RWPE2 (cell line): ENCODE data around the gene HCAR1.
"Not testable (repeated sequence)": the region's sequence is repeated elsewhere in the genome, so short reads cannot be mapped to it uniquely, and the experiment has no call there.

Experiments used
- ATAC-seq: fragments of 200-7000 bp; cut with Tn5 transposase; 3 replicates; pipeline ENCODE4 v1.9.1; 2021; ENCODE audit warnings: low read depth
- DNase-seq: peaks from one replicate; pipeline ENCODE4 v3.0.0-alpha.2; 2020; ENCODE audit warnings: low spot score
- H3K27ac ChIP-seq: fragments of 450-650 bp; 2 replicates; pipeline ENCODE4 v1.5.1; 2017; ENCODE audit warnings: mild to moderate bottlenecking; ENCODE audit not compliant: poor library complexity, severe bottlenecking
- H3K27me3 ChIP-seq: fragments of 250-450 bp; sonication (Bioruptor Pico); 2 replicates; pipeline ENCODE4 v1.5.1; 2021; ENCODE audit warnings: mild to moderate bottlenecking, moderate library complexity; ENCODE audit not compliant: insufficient read depth, poor library complexity, severe bottlenecking
- H3K36me3 ChIP-seq: fragments of 250-450 bp; sonication (Bioruptor Pico); 2 replicates; pipeline ENCODE4 v1.5.1; 2020; ENCODE audit warnings: low read depth, mild to moderate bottlenecking, moderate library complexity
- H3K4me1 ChIP-seq: fragments of 250-450 bp; sonication (Bioruptor Pico); 2 replicates; pipeline ENCODE4 v1.5.1; 2021; ENCODE audit warnings: mild to moderate bottlenecking, moderate library complexity; ENCODE audit not compliant: insufficient read depth, poor library complexity, severe bottlenecking
- H3K4me3 ChIP-seq: fragments of 250-450 bp; sonication (Bioruptor Pico); 2 replicates; pipeline ENCODE4 v1.5.1; 2021; ENCODE audit warnings: mild to moderate bottlenecking, moderate library complexity; ENCODE audit not compliant: severe bottlenecking
- H3K9me3 ChIP-seq: fragments of 250-450 bp; sonication (Bioruptor Pico); 2 replicates; pipeline ENCODE4 v1.5.1; 2021; ENCODE audit warnings: mild to moderate bottlenecking, moderate library complexity; ENCODE audit not compliant: severe bottlenecking
- CTCF ChIP-seq: fragments of 450-650 bp; IDR thresholded peaks from one replicate; pipeline ENCODE4 v1.5.1; 2017; ENCODE audit warnings: mild to moderate bottlenecking, moderate library complexity; ENCODE audit not compliant: poor library complexity, severe bottlenecking

The HCAR1 gene

GRCh38 chr12:122752464-122753318 lies 22.0 kb upstream of the HCAR1 start, which contains the start of gene DENR:
DENR (plus strand) TSS chr12:122752824; CDS start chr12:122753702, 878 bp downstream.
- peak within 1 kb of the TSS; percentile 72 for H3K4me3 ChIP-seq
- DNase-seq (peak; percentile 99), ATAC-seq (peak; percentile 97)
- peaks cover 41% of the 10 kb centered on the region for H3K36me3 ChIP-seq
- peaks cover 14% of the 10 kb centered on the region for H3K4me1 ChIP-seq
- H3K27me3 ChIP-seq: no peaks in the 10 kb centered on the region
- peak; percentile 98 for TF ChIP-seq CTCF
- no peaks in the 10 kb centered on the region for H3K9me3 ChIP-seq
- H3K27ac ChIP-seq: peak within 1 kb of the TSS; percentile 65

GRCh38 chr12:122750781-122751515 lies 20.3 kb upstream of the HCAR1 start:
- not testable (repeated sequence) for H3K4me3 ChIP-seq, ATAC-seq, H3K27me3 ChIP-seq, H3K9me3 ChIP-seq, DNase-seq
- peak overlapping the region; percentile 65 for H3K27ac ChIP-seq
- peaks cover 24% of the 10 kb centered on the region for H3K36me3 ChIP-seq
- peaks cover 14% of the 10 kb centered on the region for H3K4me1 ChIP-seq

GRCh38 chr12:122749569-122750332 lies 19.1 kb upstream of the HCAR1 start:
- no peaks in the 10 kb centered on the region for H3K9me3 ChIP-seq
- DNase-seq (no peak), ATAC-seq (no peak)
- no peak overlapping the region for H3K4me3 ChIP-seq
- H3K4me1 ChIP-seq: peaks cover 14% of the 10 kb centered on the region
- peaks cover 12% of the 10 kb centered on the region for H3K36me3 ChIP-seq
- H3K27me3 ChIP-seq: no peaks in the 10 kb centered on the region
- no peak for TF ChIP-seq CTCF
- H3K27ac ChIP-seq: no peak overlapping the region

- no peak for DNase-seq
- Histone ChIP-seq H3K27ac (no peak overlapping the region), H3K4me3 (no peak overlapping the region), H3K9me3 (no peaks in the 10 kb centered on the region), H3K36me3 (no peaks in the 10 kb centered on the region), H3K27me3 (no peaks in the 10 kb centered on the region), H3K4me1 (peaks cover 6% of the 10 kb centered on the region)
- no peak for TF ChIP-seq CTCF
- ATAC-seq: no peak
These were observed 16.8 kb upstream of the HCAR1 start for GRCh38 chr12:122747224-122748135.
